Activated T-helper 1 cell treated with anti-CD3 and anti-CD28 coated beads, Interleukin-2, amount 50 U/mL, for 16 hours (primary cell): Measurements from ENCODE around the gene ASPG.

Experiments
- DNase-seq, 2 donors: peaks; one replicate each; pipeline ENCODE4 v3.0.0-alpha.2; 2020; ENCODE audit warnings: low read depth in 1 of 2, low spot score in 1 of 2

Gene ASPG

GRCh38 chr14:104159990-104160389 is 74.5 kb downstream of the ASPG start:
- no peak for DNase-seq

- no peak for DNase-seq
These were observed 76.3 kb downstream of the ASPG start for GRCh38 chr14:104161602-104162367.

- no peak for DNase-seq
These were observed 77.0 kb downstream of the ASPG start for GRCh38 chr14:104162495-104162894.

GRCh38 chr14:104163541-104163940 is 78.0 kb downstream of the ASPG start:
- no peak for DNase-seq

GRCh38 chr14:104164041-104164440 is 78.5 kb downstream of the ASPG start:
- no peak for DNase-seq

- DNase-seq, result no peak
These were observed 79.0 kb downstream of the ASPG start for GRCh38 chr14:104164512-104164911.
